ENCODE data around the gene TWSG1.
A peak's percentile ranks its signal among the peaks of the same experiment; 100 is the strongest.

TWSG1 gene

DNA sequence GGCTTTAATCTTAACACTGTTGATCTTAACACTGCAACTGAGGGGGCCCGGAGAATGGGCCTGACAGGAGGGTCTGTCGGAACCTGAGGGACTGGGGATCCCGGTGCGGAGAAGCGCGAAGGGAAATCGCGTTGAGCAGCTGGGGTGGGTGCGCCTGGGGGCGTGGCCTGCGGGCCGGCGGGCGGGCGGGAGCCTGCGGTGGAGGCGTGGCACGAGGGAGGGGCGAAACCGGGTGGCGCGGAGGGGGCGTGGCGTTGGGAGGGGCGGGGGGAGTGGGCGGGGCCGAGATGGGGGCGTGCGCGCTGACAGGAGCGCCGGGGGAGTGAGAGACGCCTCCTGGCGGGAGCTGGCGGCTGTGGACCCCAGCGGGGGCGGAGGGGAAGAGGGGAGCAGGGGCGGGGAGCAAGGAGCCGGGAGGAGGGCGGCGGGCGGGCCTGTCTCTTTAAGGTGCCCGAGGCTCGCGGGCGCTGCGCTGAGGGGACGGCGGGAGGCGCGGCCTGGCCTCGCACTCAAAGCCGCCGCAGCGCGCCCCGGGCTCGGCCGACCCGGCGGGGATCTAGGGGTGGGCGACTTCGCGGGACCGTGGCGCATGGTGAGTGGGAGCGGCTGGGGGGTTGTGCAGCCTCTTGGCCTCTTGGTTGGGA is at the start of gene TWSG1:
TWSG1 (plus strand) TSS at position 445 of the 644 bp plus-strand sequence. CDS start 2,457 bp downstream, outside the sequence.
- peak; percentile 90 to 91 for DNase-seq

DNA sequence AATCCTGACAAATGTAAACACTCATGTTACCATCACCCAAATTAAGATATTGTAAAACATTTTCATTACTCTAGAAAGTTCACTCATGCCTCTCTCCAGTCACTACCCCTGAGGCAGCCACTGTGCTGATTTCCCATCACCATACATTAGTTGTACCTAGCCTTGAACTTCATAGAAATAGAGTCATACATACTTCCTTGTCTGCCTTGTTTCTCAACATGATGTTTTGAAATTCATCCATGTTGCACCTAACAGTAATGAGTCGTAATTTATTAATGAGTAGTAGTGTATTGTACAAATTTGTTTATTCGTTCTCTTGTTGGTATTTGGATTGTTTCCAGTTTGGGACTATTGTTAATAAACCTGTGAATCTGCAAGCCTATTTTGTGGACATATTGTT is 49.0 kb upstream of the TWSG1 start:
- DNase-seq, result no peak

DNA sequence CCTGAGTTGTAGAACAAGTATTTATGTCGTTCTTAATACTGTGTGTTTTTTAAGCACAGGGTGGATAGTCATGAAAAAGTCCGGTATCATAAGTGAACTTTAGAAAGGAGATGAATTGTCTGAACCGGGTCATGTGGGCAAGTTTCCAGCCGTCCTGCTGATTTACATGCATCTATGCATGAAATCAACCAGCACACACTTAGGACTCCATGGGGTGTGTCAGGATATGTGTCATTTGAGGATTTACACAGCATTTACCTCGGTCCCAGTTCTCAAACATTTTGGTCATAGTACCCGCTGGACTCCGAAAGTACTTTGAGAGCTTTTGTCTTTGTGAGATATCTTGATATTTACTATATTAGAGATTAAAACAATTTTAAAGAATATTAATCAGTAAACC is 47.5 kb upstream of the TWSG1 start:
- no peak for DNase-seq

DNA sequence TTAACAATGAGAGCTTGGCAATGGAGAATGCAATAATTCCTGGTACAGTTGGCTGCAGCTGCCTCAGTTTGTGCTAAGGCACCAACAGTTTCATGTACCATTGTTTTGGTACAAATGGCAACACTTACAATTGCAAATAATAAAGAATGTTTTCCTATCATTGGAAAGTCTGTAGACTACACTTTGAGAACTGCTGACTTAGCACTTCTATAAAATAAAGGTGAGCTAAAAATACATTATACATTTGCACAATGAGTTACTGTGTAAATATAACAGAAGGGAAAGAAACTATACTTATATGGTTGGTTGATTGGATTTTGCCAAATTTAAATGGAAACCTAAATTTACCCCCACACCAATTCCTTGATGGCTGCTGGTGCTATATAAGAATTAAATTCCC is 44.9 kb upstream of the TWSG1 start:
- no peak for DNase-seq

DNA sequence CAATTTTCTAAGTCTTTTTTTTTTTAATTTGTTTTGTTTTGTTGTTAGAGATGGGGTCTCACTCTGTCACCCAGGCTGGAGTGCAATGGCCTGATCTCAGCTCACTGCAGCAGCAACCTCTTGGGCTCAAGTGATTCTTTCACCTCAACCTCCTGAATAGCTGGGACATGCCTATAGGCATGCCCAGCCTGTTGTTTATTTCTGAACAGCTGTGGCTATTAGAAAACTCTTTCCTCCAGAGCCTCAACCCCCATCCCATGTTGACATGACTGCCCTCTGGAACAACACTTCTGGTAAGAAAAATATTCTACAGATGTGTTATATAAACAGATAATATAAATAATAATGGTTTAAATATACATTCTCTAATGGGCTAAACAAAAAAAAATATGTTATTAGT is 44.4 kb upstream of the TWSG1 start:
- DNase-seq, result no peak

DNA sequence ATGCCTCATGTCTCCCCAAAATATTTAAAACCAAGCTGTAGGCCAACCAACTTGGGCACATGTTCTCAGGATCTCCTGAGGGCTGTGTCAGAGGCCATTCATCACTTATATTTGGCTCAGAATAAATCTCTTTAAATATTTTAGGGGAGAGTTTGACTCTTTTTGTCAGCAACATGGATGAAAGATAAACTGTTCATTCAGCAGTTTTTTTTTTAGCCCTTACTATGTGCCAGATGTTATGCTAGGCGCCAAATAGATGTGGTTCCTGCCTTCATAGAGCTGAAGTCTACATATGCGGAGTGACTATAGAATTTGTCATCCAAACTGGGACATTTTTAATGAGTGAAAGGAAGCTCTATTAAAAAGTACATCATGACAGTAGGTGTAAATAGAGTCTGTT is 42.5 kb upstream of the TWSG1 start:
- DNase-seq, result no peak

DNA sequence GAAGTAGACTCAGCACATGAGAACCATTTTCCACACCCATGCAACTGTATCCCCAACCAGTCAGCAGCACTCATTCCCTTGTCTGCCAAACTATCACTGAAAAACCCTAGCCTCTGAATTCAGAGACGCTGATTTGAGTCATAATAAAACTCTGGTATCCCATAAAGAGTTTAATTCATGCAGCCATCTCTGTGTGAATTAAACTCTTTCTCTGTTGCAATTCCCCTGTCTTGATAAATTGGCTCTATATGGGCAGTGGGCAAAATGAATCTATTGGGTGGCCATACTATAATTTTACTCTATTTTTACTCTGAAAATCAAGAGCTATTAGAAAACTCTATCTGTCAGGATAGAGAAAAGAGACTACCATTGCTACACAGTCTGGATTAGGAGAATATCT is 40.6 kb upstream of the TWSG1 start:
- no peak for DNase-seq

DNA sequence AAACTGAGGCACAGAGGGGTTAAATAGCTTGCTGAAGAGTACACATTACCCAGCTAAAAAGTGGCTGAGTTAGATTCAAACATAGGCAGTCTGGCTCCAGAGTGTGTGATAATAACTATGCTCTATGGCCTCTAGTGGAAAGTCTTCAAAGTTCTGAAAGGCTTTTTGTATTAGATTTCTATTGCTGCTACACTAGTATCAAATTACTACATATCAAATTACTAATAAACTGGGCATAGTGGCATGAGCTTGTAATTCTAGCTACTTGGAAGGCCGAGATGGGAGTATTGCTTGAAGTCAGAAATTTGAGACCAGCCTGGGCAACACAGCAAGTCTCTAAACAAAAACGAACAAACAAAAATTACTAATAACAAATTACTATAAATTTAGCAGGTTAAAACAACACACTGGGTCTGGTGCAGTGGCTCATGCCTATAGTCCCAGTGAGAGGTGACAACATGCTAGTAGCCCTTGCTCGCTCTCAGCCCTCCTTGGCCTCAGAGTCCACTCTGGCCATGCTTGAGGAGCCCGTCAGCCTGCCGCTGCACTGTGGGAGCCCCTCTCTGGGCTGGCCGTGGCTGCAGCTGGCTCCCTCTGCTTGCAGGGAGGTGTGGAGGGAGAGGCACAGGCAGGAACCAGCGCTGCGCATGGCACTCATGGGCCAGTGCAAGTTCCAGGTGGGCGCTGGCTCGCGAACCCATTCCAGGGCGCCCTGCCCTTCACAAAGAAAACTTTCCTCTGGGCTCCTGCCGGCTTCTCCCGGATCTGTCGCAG is 38.2 kb upstream of the TWSG1 start:
- no peak for DNase-seq

DNA sequence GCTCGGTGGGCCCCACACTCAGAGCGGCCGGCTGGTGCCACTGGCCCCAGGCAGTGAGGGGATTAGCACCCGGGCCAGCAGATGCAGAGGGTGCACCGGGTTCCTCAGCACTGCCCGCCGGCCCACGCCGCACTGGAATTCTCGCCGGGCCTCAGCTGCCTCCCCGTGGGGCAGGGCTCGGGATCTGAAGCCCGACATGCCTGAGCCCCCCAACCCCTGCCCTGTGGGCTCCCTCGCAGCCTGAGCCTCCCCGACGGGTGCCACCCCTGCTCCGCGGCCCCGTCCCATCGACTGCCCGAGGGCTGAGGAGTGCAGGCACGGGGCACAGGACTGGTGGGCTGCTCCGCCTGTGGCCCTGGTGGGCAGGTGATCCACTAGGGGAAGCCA is 37.6 kb upstream of the TWSG1 start:
- DNase-seq, result no peak

DNA sequence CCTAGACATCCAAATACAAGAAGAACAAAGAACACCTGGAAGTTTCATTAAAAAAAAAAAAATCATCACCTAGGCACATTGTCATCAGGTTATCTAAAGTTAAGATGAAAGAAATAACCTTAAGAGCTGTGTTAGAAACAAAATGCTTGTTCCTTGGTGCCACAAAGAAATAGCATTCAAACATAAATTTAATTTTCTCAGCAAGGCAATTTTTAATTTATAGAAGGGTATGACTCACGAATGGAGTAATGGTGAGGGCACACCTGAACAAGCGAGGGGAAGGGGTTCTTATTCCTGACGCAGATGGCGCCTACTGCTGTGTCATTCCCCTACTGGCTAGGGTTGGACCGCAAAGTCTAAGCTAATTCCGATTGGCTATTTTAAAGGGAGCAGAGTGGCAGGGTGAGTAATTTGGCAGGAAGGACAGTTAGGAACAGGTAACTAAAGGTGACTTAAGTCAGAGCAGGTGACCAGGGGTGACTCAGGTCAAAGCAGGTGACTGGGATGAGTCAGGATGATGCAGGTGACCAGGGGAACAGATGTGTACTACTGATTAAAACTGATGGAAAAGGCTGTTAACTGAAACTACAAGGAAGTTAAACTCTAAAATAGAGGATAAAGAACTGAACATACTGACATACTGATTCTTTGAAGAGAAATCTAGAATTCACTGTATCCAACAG is 30.0 kb upstream of the TWSG1 start:
- DNase-seq, result no peak

DNA sequence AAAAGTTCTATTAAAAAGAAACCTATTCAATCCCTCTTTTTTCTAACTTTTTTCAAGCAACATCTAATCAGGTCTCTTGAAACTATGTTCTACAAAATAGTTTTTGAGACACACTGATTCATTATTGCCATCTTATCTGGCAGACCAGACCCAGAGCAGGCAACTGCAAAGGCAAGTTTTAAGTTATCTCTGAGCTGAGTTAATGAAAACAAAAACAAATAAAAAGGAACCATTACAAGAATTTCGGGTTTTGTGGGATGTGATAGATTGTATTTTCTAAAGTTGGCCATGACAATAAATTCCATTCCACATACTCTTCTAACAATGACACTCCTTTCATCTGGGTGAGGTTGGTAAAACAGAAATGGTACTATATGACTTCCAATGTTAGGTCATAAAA is 15.2 kb upstream of the TWSG1 start:
- DNase-seq, result no peak

DNA sequence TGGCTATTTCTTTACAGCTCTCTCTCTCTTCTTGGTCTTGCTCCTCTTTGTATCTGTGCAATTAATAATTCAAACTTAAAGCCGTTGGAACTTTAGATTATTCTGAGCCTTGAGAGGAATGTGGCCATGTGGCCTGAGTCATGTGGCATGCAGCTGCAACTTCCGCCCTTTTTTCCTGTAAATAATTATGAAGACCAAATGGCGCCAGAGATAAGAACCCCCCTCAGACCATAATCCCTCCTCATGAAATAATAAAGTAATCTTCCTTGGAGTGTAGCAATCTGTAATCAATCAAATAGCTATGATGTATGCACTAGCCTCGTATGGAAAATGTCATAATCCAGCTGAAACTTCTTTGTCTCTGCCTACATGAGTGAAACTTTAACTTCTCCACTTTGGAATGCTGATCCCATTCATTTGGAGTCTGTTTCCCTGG is 13.5 kb upstream of the TWSG1 start:
- DNase-seq, result no peak

DNA sequence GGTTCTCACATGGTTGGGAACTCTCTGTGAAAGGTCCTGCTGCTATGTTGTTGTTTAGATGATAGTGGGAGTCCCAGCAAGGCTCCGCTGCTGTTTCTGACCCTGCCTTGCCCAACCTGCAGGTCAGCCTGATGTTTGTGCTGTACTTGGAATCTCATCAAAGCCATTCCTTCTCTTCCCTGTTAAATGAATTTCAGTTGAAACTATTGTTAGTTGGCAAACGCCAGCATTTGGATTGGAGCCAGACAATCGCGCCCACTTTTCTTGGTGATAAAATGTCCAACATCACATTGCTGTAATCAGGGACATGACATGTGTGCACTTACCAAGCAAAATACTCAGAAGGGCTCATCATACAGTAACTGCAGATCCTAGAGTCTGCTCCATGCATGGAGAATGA is 12.8 kb upstream of the TWSG1 start:
- no peak for DNase-seq

DNA sequence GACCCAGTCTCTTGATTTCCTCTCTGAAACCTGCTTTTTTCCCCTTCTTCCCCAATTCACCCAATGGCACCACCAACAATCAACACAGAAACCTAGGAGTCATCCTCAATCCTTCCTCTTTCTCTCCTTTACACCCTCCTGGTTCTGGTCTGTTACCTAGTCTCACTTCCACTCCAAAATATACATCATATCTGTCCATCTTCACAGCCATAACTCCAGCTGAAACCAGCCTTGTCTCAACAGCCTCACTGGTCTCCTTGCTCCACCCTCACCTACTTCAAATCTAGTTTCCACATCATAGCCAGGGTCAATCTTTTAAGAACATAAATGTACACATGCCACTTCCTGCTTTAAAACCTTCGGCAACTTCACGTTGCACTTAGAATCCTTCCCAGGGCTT is 11.8 kb upstream of the TWSG1 start:
- DNase-seq, result no peak

DNA sequence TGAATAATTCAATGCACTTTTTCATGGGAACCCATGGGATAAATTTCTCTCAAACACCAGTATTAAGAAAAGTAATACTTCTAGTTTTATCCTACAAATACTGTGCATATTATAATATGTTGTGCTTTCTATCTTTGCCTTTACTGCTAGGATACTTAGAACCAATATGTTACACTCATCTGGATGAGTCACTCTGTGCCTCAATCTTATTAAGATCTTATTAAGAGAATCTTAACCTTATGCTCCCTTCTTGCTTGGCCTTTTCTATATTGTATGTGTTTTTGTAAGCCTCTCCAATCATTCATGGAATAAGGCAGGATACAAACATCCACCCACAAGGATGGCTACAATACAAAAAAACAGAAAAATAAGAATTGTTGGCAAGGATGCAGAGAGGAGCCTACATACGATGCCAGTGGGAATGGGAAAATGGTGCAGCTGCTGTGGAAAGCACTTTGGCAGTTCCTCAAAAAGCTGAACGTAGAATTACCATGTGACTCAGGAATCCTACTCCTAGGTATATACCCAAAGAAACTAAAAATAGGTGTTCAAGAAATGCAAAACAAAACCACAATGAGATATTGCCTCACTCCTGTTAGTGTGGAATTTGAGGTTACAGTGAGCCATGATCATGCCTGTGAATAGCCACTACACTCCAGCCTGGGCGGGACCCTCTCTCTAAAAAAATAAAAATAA is 10.7 kb upstream of the TWSG1 start:
- DNase-seq, result no peak

DNA sequence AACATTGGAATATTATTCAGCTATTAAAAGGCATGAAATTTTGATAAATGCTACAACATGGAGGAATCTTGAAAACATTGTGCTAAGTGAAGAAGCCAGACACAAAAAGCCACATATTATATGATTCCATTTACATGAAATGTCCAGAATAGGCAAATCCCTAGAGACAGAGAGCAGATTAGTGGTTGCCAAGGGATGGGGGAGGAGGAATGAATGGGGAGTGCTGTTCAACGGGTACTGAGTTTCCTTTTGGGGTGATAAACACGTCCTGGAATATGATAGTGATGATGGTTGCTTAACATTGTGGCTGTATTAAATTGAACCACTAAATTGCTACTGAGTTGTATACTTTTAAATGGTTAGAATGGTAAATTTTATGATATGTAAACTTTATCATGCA is 8.9 kb upstream of the TWSG1 start:
- DNase-seq, result no peak

DNA sequence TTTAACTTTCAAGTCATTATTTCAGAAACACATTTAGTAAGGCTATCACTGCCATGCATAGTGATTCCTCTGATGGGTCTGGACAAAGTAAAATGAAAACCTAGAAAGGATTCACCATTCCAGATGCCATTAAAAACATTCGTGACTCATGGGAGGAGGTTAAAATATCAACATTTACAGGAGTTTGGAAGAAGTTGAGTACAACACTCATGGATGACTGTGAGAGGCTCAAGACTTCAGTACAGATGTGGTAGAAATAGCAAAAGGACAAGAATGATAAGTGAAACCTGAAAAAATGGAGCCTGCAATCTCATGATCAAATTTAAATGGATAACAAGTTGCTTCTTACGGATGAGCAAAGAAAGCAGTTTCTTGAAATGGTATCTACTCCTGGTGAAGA is 5.8 kb upstream of the TWSG1 start:
- DNase-seq, result no peak

DNA sequence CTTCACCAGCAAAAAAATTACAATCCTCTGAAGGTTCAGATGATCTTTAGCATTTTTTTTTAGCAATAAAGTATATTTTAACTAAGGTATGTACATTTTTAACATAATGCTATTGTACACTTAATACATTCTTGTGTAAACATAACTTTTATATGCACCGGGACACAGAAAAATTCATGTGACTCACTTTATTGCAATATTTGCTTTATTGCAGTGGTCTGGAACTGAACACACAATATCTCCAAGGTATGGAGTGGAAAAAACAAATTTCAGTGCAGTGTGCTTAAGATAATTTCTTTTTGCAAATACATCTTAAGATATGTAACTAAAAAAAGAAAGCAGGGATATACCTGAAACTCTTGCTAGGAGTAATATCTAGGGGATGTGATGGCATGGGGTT is 5.1 kb upstream of the TWSG1 start:
- no peak for DNase-seq

DNA sequence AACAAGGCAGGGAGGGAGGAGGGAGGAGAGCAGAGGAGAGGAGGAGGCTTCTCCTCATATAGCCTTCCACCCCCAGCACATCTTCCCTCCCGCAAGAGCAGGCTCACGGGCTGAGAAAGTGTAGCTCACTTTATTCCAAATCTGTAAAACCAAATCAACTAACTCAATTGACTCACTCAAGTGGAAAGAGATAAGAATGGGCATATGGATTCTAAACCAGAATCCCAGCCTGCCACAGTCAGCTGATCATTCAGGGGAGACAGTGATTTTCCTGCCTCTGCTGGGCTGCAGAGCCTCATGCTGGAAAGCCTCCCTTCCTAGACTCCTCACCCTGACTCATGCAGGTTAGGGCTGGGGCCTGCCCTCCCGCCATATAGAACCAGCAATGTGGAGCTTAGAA is 4.2 kb upstream of the TWSG1 start:
- DNase-seq, result no peak

DNA sequence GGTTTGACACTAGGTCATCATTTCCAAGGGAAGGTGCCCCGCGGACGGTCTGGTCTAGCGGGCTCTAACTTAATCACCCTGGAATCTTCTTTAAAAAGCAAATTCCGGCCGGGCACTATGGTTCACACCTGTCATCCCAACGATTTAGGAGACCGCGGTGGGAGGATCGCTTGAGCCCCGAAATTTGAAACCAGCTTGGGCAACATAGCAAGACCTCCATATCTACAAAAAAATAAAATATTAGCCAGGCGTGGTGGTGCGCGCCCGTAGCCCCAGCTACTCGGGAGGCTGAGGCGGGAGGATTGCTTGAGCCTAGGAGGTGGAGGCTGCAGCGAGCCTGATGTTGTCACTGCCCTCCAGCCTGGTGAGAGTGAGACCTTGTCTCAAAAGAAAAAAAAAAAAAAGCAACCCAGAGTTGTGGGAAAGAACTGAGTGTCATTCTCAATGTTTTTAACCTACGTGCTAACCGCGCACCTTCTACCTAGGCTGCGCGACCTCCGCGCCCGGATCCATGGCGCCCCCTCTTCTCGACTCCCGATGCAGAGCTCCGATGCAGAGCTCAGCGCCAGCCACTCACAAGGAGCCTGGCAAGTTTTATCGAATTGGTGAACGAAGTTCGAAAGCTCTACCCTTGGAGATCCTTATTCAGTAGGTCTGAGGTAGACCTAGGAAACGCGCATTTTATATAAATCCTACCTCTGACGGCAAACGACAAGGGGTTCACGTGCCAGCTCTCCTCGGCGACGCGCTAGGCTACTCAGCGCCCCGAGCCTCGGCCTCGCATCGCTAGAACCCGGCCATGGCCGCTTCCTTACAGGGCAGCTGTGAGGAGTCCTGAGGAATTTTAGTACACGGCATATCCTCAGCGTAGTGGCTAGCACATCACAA is 888 bp upstream of the TWSG1 start:
- no peak for DNase-seq

DNA sequence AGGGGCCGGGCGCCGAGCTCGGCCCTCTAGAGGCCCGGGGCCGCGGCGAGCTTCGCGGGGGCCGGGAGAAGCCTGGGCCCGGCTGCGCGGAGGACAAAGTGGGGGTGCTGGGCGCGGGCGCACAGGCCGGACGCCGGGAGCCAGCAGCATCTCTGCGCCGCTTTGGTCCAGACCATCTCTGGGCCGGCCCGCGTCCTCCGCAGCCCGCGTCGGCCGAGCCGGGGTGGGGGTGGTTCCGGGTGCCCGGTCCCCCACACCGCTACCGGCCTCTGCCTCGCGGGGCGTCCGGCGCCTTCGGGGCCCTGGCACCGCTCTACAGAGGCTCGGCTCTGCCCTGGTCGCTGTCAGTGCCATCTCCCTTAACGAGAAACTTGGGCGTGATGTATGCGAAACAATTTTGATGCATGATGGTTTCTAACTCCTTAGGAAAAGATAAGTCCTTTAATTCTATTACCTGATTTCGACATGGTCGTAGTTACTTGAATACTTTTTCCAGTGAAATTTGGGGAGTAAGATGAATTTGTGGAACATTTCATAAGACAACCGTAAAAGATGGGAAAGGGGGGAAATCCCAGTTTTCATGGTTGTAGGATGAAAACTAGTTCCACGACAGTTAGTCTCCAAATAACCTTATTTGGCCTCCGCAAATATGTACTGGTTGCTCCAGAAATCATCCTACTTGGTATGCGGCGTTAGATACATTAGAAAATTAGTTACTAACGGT is 562 bp downstream of the TWSG1 start:
- peak; percentile 38 to 47 for DNase-seq

DNA sequence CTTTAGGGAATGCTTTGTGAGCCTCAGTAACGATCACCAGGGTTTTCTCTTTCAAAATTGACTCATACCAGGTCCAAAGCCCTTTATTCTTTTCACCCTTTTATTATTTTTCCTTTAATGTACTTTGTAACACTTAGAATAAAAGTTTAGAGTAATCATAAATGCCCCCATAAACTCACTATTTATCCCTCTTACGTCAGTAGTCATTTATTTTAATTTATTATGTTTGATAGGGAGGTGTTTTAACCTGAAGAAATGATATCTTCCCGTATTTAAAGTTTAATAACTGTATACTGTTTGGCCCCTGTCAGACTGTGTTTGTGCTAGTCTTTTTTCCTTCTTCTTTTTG is 1.1 kb downstream of the TWSG1 start:
- no peak for DNase-seq
